Endodermal cell (in vitro differentiated cells): Measurements from ENCODE around the gene MMP24. TPM values are rescaled to one million over a fixed set of nuclear protein-coding genes. Genes with fewer than 3 reads are reported as not detected.
A peak's percentile ranks its signal among the peaks of the same experiment; 100 is the strongest.

Experiments used
- DNase-seq: peaks from one replicate; pipeline ENCODE4 v3.0.0-alpha.2; 2017
- H3K27ac ChIP-seq: 2 replicates; pipeline ENCODE4 v1.5.1; 2013; ENCODE audit warnings: mild to moderate bottlenecking, low read depth, low read length, moderate library complexity
- H3K27me3 ChIP-seq: 2 replicates; pipeline ENCODE4 v1.6.1; 2013; ENCODE audit warnings: mild to moderate bottlenecking, low read length, moderate library complexity; ENCODE audit not compliant: insufficient read depth, control insufficient read depth, poor library complexity, severe bottlenecking
- H3K36me3 ChIP-seq: 2 replicates; pipeline ENCODE4 v1.7.0; 2013; ENCODE audit warnings: mild to moderate bottlenecking, low read length, moderate library complexity; ENCODE audit not compliant: control insufficient read depth, insufficient read depth
- H3K4me1 ChIP-seq: one replicate; pipeline ENCODE4 v1.7.0; 2013; ENCODE audit warnings: low read length; ENCODE audit not compliant: control insufficient read depth, insufficient read depth
- H3K4me3 ChIP-seq: 2 replicates; pipeline ENCODE4 v1.5.1; 2013; ENCODE audit warnings: mild to moderate bottlenecking, low read length, moderate library complexity
- H3K9ac ChIP-seq: 2 replicates; pipeline ENCODE4 v1.6.1; 2013; ENCODE audit warnings: mild to moderate bottlenecking, low read length, moderate library complexity; ENCODE audit not compliant: poor library complexity, severe bottlenecking; ENCODE audit errors: extremely low read depth
- H3K9me3 ChIP-seq: 2 replicates; pipeline ENCODE4 v1.6.1; 2013; ENCODE audit warnings: mild to moderate bottlenecking, low read length, moderate library complexity; ENCODE audit not compliant: control insufficient read depth
- H3K27ac Mint-ChIP-seq: 2 replicates; pipeline ENCODE4 v1.8.0; 2020; ENCODE audit warnings: mixed read lengths
- H3K27me3 Mint-ChIP-seq: 2 replicates; pipeline ENCODE4 v1.8.0; 2021; ENCODE audit warnings: mild to moderate bottlenecking, mixed read lengths; ENCODE audit not compliant: insufficient read depth
- H3K36me3 Mint-ChIP-seq: 2 replicates; pipeline ENCODE4 v1.8.0; 2020; ENCODE audit warnings: low read depth, mixed read lengths
- H3K4me1 Mint-ChIP-seq: 2 replicates; pipeline ENCODE4 v1.8.0; 2020; ENCODE audit warnings: mixed read lengths
- H3K4me3 Mint-ChIP-seq: 2 replicates; pipeline ENCODE4 v1.8.0; 2020; ENCODE audit warnings: mild to moderate bottlenecking, moderate library complexity, mixed read lengths
- H3K9me3 Mint-ChIP-seq: 2 replicates; pipeline ENCODE4 v1.8.0; 2020; ENCODE audit warnings: mild to moderate bottlenecking, mixed read lengths
- WGBS, 2 experiments: methylation state at CpG; one replicate each; pipeline versions ENCODE4 v1.1.5 to v1.1.7; 2013; ENCODE audit warnings: missing lambda C conversion rate in 2 of 2, mixed read lengths in 1 of 2; ENCODE audit not compliant: insufficient coverage in 1 of 2, insufficient read length in 1 of 2; 5-methylcytosine and 5-hydroxymethylcytosine counted together
- total RNA-seq, 2 donors: library from RNA; stranded (reverse); fragmentation: NEBNext Ultra II Directional in 1 of 2; extraction: Animal tissue kit (Norgen Biotek cat#: 25700) in 1 of 2; gene quantifications; 2 replicates in 1 of 2; 3 replicates in 1 of 2; pipeline ENCODE4 v1.2.1, GENCODE V29; 2021
- TF ChIP-seq, protein P1 (sequence below): fragments of 200-600 bp; sonication (generic); conservative IDR thresholded peaks from 2 replicates; pipeline ENCODE4 v1.5.0; 2021; ENCODE audit warnings: antibody characterized with exemption, mild to moderate bottlenecking

The MMP24 gene
- total RNA-seq, 2 donors from 2014 or later, result 1.3 to 5.9 TPM

- H3K27me3 Mint-ChIP-seq, result no peaks in the 10 kb centered on the region
- no peaks in the 10 kb centered on the region for H3K9me3 Mint-ChIP-seq
- peaks cover 5% of the 10 kb centered on the region for H3K4me1 Mint-ChIP-seq
- no peak overlapping the region for H3K27ac ChIP-seq
- TF ChIP-seq, protein P1, sequence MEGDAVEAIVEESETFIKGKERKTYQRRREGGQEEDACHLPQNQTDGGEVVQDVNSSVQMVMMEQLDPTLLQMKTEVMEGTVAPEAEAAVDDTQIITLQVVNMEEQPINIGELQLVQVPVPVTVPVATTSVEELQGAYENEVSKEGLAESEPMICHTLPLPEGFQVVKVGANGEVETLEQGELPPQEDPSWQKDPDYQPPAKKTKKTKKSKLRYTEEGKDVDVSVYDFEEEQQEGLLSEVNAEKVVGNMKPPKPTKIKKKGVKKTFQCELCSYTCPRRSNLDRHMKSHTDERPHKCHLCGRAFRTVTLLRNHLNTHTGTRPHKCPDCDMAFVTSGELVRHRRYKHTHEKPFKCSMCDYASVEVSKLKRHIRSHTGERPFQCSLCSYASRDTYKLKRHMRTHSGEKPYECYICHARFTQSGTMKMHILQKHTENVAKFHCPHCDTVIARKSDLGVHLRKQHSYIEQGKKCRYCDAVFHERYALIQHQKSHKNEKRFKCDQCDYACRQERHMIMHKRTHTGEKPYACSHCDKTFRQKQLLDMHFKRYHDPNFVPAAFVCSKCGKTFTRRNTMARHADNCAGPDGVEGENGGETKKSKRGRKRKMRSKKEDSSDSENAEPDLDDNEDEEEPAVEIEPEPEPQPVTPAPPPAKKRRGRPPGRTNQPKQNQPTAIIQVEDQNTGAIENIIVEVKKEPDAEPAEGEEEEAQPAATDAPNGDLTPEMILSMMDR, result no peak
- WGBS, 2 experiments, result 92 to 94% methylated on average over 8 to 12 of the region's 12 CpGs
- no peaks in the 10 kb centered on the region for H3K27me3 ChIP-seq
- DNase-seq, result peak; percentile 36
- H3K36me3 Mint-ChIP-seq, result peaks cover 16% of the 10 kb centered on the region
- H3K9ac ChIP-seq, result no peak overlapping the region
- H3K4me3 Mint-ChIP-seq, result no peak overlapping the region
- H3K4me1 ChIP-seq, result peaks cover 4% of the 10 kb centered on the region
- no peak overlapping the region for H3K4me3 ChIP-seq
- peaks cover 28% of the 10 kb centered on the region for H3K36me3 ChIP-seq
- H3K27ac Mint-ChIP-seq, result no peak overlapping the region
- no peaks in the 10 kb centered on the region for H3K9me3 ChIP-seq
Measured at GRCh38 chr20:35305682-35306556, 79.4 kb downstream of the MMP24 start.

- no peak overlapping the region for H3K27ac Mint-ChIP-seq
- TF ChIP-seq, protein P1, result peak; percentile 94
Measured at GRCh38 chr20:35306931-35307517, 80.5 kb downstream of the MMP24 start.

DNA sequence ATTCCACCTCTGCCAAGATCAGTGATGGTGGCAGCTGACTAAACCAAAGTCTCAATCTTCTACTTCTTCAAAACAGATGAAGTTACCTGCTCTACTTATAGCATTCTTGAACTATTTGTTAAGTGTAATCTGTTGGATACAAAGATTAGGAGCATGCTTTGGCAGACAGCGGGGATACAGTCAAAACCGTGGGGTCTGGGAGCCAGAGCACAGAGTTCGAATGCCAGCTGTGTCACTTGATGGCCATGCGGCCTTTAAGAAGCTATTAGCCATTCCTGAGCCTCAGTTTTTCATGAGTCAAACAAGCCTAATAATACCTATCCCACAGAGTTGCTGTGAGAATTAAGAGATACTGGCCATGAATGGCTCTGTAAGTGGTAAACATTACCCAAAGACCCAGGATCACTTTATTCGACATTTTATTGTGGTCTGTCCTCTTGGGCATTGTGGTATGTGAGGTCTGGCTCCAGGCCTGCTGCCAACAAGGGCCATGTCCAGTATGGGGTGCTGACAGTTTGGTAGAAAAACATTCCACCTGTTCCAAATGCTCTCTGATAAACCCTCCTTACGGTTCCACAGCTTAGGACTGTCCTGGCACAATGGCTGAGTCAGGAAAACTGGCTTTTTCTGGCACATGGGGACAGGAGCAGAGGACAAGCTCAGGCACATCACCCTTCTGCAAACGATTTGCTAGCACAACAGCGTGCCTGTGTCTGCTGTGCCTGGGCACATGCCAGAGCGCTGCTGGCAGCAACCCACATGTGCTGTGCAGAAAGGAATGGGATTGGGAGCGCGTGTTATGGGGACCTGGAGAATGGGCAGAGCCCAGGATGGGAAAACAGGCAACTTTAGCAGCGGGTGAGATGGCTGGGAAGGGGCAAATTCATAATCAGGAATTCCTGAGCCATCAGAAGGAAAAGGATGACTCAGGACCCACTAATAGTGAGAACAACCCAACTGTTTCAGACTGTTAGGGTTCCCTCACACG, 81.5 kb downstream of the MMP24 start:
- Histone ChIP-seq H3K4me1 (peaks cover 4% of the 10 kb centered on the region), H3K27me3 (no peaks in the 10 kb centered on the region), H3K36me3 (peaks cover 25% of the 10 kb centered on the region), H3K4me3 (no peak overlapping the region), H3K9ac (no peak overlapping the region), H3K27ac (peak overlapping the region; percentile 2), H3K9me3 (no peaks in the 10 kb centered on the region)
- no peaks in the 10 kb centered on the region for H3K9me3 Mint-ChIP-seq
- DNase-seq, result no peak
- no peak overlapping the region for H3K4me3 Mint-ChIP-seq
- no peak overlapping the region for H3K27ac Mint-ChIP-seq
- H3K36me3 Mint-ChIP-seq, result peaks cover 22% of the 10 kb centered on the region
- TF ChIP-seq, protein P1, result no peak
- 90 to 96% methylated on average over 9 to 13 of the region's 13 CpGs for WGBS, 2 experiments
- peaks cover 17% of the 10 kb centered on the region for H3K4me1 Mint-ChIP-seq
- H3K27me3 Mint-ChIP-seq, result no peaks in the 10 kb centered on the region

More at GRCh38 chr20:35306931-35307517, 80.5 kb downstream of the MMP24 start:
- H3K27me3 ChIP-seq, result no peaks in the 10 kb centered on the region
- H3K4me1 Mint-ChIP-seq, result peaks cover 10% of the 10 kb centered on the region
- H3K4me3 Mint-ChIP-seq, result no peak overlapping the region
- H3K9me3 Mint-ChIP-seq, result no peaks in the 10 kb centered on the region
- no peak overlapping the region for H3K9ac ChIP-seq
- peak; percentile 90 for DNase-seq
- peaks cover 30% of the 10 kb centered on the region for H3K36me3 ChIP-seq
- H3K27ac ChIP-seq, result no peak overlapping the region
- H3K36me3 Mint-ChIP-seq, result peaks cover 15% of the 10 kb centered on the region
- peaks cover 4% of the 10 kb centered on the region for H3K4me1 ChIP-seq
- H3K9me3 ChIP-seq, result no peaks in the 10 kb centered on the region
- no peaks in the 10 kb centered on the region for H3K27me3 Mint-ChIP-seq
- WGBS, 2 experiments, result 62 to 64% methylated on average over 4 of the region's 4 CpGs
- no peak overlapping the region for H3K4me3 ChIP-seq
